Activated T-helper 1 cell treated with anti-CD3 and anti-CD28 coated beads, Interleukin-12 subunit alpha, Interleukin-12 subunit beta, Interleukin-2, Interleukin-4 antibody, amounts not matched to agents 30 ng/mL and 10 ng/mL and 1 ng/mL, durations not matched to agents 14 hours and 24 hours and 36 hours (primary cell): Measurements from ENCODE around the gene SEMA5A. TPM values are rescaled to one million over a fixed set of nuclear protein-coding genes. Genes with fewer than 3 reads are reported as not detected.

Source experiments
- DNase-seq: peaks from one replicate; pipeline ENCODE4 v3.0.0; 2021; ENCODE audit warnings: low spot score
- H3K27ac Mint-ChIP-seq: one replicate; pipeline ENCODE4 v1.8.0; 2021; ENCODE audit warnings: mild to moderate bottlenecking, mixed read lengths
- H3K27me3 Mint-ChIP-seq: one replicate; pipeline ENCODE4 v1.8.0; 2022; ENCODE audit warnings: mild to moderate bottlenecking, moderate library complexity, mixed read lengths; ENCODE audit not compliant: insufficient read depth
- H3K36me3 Mint-ChIP-seq: one replicate; pipeline ENCODE4 v1.8.0; 2021; ENCODE audit warnings: low read depth, mixed read lengths
- H3K4me1 Mint-ChIP-seq: one replicate; pipeline ENCODE4 v1.8.0; 2021; ENCODE audit warnings: low read depth, mixed read lengths
- H3K4me3 Mint-ChIP-seq: one replicate; pipeline ENCODE4 v1.8.0; 2021; ENCODE audit warnings: mild to moderate bottlenecking, moderate library complexity, mixed read lengths
- H3K9me3 Mint-ChIP-seq: one replicate; pipeline ENCODE4 v1.8.0; 2021; ENCODE audit warnings: mixed read lengths
- intact Hi-C: fragments of 100-400 bp; cut with micrococcal nuclease; formaldehyde crosslinking; loops from one replicate; pipeline ENCODE4 v1.15.1; 2024
- total RNA-seq: library from RNA; stranded (reverse); gene quantifications from 2 replicates; pipeline ENCODE4 v1.2.3, GENCODE V29; 2022

SEMA5A gene
- total RNA-seq, 1 donor from 2014 or later = not detected

DNA sequence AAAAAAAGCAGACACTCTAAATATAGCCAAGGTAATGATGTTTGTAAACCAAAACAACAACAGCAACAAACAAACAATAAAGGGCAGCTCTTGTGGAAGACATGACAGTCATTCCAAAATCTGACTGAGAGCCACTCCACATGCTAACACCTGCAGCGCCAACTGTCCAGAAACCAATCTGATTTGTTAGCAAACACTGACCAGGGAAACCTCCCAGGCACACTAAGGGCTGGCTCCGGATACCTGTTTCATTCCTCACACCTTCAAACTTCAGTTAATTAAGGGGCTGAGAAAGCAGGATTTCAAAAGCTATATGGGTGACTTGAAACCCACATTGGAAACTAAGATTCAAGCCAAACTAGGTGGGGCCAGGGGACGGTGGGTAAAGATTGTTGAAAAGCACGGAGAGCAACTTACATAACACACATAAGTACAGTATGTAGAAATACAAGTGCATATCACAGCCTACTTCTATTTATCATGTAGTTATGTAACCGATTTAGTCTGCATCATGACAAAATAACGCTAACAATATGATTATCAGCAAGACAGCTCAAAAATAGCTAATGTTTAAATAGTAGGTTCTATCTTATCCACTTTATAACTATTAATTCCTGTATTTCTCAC is 203.6 kb downstream of the SEMA5A start:
- intact Hi-C loops = no loop called here
- H3K36me3 Mint-ChIP-seq = no peaks in the 10 kb centered on the region

DNA sequence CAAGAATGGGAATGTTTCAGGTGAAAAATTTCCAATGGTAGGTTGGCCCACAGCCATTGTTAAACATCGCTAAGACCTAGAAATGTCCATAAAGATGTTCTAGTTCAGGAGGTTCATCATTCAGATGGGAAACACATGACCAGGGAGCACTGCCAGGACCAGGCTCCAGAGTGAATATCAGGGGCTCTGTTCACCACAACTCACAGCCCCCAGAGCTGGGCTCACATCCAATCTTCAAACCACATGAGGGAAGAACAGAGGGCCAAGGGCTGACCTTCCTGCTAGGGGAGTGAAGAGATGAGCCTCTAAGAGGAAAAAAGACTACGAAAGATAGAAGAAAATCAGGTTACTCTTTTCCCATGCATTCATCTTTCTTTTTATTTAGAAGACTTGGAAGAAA is 205.8 kb downstream of the SEMA5A start:
- intact Hi-C loops = no loop called here
- Mint-ChIP-seq H3K4me3 (no peak overlapping the region), H3K4me1 (no peaks in the 10 kb centered on the region), H3K36me3 (no peaks in the 10 kb centered on the region), H3K9me3 (no peaks in the 10 kb centered on the region), H3K27me3 (peaks cover 1% of the 10 kb centered on the region), H3K27ac (no peak overlapping the region)
- no peak for DNase-seq

More for the DNA sequence above, 203.6 kb downstream of the SEMA5A start:
- no peaks in the 10 kb centered on the region for H3K9me3 Mint-ChIP-seq
- H3K27me3 Mint-ChIP-seq = peaks cover 1% of the 10 kb centered on the region
- no peaks in the 10 kb centered on the region for H3K4me1 Mint-ChIP-seq
- H3K27ac Mint-ChIP-seq = no peak overlapping the region
- H3K4me3 Mint-ChIP-seq = no peak overlapping the region
- no peak for DNase-seq

DNA sequence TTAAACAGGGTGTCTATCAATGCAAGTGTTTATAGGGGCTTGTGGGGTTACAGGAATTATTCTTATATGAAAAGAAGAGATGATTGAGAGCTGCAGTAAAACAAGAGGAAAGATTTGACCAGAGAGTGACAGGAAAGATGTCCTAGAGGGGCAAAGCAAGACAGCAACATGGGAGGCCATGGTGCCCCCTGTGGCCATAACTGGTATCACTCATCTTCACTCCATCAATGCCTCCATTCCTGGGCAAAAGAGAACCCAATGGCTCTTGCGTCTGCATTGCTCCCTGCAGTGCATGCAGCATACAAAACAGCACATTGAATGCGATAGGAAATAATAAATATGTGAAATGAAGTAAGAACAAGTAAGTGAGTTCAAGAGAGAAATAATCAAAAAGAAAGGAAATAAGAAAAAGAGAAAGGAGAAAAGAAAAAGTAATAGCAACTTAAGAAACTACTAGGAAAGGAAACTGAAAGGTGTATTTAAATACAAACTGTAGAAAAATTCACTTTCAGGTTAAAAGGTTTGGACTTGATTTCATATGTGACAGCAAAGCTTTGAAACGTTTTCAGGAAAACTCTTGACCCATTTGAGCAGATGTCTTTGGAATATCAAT is 206.6 kb downstream of the SEMA5A start:
- Mint-ChIP-seq H3K9me3 (no peaks in the 10 kb centered on the region), H3K27ac (no peak overlapping the region), H3K27me3 (peaks cover 1% of the 10 kb centered on the region), H3K36me3 (no peaks in the 10 kb centered on the region), H3K4me3 (no peak overlapping the region), H3K4me1 (no peaks in the 10 kb centered on the region)
- intact Hi-C loops = no loop called here
- DNase-seq = no peak

DNA sequence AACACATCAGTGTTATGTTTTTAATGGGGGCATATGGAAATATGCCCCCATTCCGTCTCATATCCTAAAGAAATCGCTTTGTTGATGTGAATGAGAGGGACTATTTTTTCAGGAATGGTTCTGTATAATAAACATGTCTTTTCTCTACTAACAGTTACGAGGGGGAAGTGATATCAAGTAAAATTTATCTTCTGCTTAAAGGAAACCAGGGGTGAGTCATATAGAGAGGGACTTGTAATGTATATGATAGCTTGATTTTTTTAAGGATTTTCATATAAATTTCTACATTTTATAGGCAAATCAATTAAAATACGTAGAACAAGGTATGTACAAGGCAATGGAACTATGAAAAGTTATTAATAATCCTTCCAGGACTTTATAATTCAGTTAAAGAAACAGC is 207.1 kb downstream of the SEMA5A start:
- no peak overlapping the region for H3K27ac Mint-ChIP-seq

DNA sequence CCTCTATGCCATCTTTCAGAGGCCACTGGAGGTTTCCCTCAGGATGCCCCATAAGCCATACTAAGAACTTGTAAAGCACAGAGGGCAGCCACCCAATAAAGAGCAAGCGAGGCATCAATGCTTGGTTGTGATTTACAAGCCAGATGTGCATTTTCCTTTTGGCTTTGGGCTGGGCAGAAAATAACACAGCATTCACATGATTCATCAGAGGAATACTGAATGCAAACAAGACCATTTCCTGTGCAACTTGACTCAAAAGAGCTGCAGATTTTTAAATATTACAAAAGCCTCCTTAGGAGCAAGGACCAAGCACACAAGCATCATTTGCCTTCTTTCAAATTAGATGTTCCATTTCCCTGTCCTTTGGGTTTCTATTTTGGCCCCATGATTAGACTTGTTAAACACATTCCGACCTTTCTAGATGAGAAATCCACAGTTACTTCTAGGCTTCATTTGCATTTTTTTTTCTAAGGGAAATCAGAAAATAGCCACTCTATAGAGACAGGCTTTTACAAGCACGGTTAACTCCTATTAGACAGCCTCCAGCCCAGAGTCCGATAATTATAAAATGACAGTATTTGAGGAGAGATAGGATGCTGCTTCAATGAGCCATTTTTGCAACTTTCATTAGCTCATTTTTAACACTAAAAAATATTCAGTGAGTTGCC is 207.8 kb downstream of the SEMA5A start:
- peaks cover 1% of the 10 kb centered on the region for H3K27me3 Mint-ChIP-seq
- H3K4me3 Mint-ChIP-seq = no peak overlapping the region
- DNase-seq = no peak
- H3K9me3 Mint-ChIP-seq = no peaks in the 10 kb centered on the region
- no peak overlapping the region for H3K27ac Mint-ChIP-seq
- intact Hi-C loops = no loop called here
- no peaks in the 10 kb centered on the region for H3K4me1 Mint-ChIP-seq
- no peaks in the 10 kb centered on the region for H3K36me3 Mint-ChIP-seq

More for the DNA sequence above, 207.1 kb downstream of the SEMA5A start:
- Mint-ChIP-seq H3K4me1 (no peaks in the 10 kb centered on the region), H3K9me3 (no peaks in the 10 kb centered on the region), H3K4me3 (no peak overlapping the region), H3K36me3 (no peaks in the 10 kb centered on the region), H3K27me3 (peaks cover 1% of the 10 kb centered on the region)
- no peak for DNase-seq
- intact Hi-C loops = no loop called here

DNA sequence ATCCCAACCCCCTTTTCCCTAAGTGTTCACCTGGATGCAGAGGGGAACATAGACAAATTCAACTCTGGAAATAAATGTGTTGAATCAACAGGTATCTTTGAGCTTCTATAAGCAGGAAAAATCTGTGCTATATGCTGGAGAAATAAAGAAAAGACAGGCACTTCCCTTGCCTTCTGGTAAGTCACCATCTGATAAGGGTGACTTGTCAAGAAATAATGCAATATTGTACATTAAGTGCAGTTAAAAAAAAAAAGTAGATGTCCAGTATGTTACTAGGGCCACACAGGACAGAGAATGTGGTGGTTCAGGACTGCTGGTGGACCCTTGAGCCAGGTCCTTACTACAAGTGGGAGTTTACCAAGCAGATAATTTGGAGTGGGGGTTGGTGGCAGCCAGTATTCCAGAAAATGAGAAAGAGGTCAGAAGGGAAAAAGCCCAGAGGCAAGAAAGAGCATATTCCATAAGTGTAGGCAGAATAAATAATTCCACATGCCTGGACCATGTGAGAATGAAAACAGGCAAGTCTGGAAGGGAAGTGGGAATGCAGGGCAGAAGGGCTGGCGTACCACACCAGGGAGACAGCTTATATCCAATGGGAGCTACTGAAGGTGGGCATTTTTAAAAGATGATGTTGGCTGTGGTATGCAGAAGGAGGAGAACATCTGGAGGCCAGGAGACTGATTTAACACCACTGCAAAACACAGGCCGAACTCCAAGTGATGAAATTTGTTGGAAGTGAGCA is 209.9 kb downstream of the SEMA5A start:
- no peak for DNase-seq
- H3K4me3 Mint-ChIP-seq = no peak overlapping the region
- no peaks in the 10 kb centered on the region for H3K27me3 Mint-ChIP-seq
- no peaks in the 10 kb centered on the region for H3K9me3 Mint-ChIP-seq
- intact Hi-C loops = no loop called here
- no peaks in the 10 kb centered on the region for H3K36me3 Mint-ChIP-seq
- H3K27ac Mint-ChIP-seq = no peak overlapping the region
- no peaks in the 10 kb centered on the region for H3K4me1 Mint-ChIP-seq

DNA sequence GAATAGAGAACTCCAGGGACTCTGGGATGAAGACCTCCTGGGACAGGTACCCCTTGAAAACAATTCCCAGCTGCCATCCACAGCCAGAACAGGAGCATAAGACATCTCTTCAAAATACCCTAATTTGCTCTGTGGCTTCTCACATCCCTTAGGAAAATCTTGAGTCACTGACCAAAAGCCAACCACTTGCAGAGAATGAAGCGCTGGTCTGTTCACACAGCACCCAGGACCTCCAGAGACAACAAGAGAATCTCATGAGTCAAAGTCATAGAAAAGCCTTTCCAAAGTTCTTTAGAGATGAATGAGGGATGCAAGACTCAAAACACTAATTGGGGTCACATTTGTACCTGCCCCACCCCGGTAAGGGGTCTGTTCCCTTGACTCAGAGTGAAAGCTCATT is 210.6 kb downstream of the SEMA5A start:
- no peak overlapping the region for H3K27ac Mint-ChIP-seq
- H3K4me1 Mint-ChIP-seq = no peaks in the 10 kb centered on the region
- H3K4me3 Mint-ChIP-seq = no peak overlapping the region
- H3K27me3 Mint-ChIP-seq = no peaks in the 10 kb centered on the region
- intact Hi-C loops = no loop called here
- H3K36me3 Mint-ChIP-seq = no peaks in the 10 kb centered on the region
- H3K9me3 Mint-ChIP-seq = no peaks in the 10 kb centered on the region
- DNase-seq = no peak

DNA sequence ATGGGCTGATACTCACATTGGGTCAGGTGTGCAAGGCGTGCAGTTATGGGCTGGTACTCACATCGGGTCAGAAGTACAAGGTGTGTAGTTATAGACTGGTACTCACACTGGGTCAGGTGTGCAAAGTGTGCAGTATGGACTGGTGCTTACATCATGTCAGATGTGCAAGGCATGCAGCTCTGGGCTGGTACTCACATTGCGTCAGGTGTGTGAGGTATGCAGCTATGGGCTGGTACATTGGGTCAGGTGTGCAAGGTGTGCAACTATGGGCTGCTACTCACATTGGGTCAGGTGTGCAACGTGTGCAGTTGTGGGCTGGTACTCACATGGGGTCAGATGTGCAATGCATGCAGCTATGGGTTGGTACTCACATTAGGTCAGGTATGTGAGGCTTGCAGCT is 213.8 kb downstream of the SEMA5A start:
- Mint-ChIP-seq H3K9me3 (peaks cover 5% of the 10 kb centered on the region), H3K27me3 (no peaks in the 10 kb centered on the region), H3K4me3 (no peak overlapping the region), H3K36me3 (no peaks in the 10 kb centered on the region), H3K4me1 (no peaks in the 10 kb centered on the region), H3K27ac (no peak overlapping the region)
- intact Hi-C loops = no loop called here
- no peak for DNase-seq

DNA sequence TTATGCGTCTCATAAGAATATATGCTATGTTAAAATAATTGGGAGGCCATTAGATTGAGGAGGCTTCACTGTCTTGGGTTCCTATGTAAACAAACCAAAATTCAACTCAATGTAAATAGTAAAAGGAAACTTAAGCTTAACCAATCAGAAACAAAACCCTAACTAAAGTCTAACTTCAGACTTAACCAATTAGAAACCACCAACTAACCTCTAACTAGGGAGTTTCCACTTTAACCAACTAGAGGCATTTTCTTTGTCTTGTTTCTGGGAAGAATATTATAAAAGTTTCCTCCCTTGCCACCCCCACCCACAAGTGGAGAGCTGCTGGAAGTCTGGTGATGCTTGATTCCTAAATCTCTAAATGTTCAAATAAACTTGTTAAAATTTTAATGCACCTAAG is 214.5 kb downstream of the SEMA5A start:
- Mint-ChIP-seq H3K27ac (no peak overlapping the region), H3K4me1 (no peaks in the 10 kb centered on the region), H3K4me3 (no peak overlapping the region), H3K27me3 (no peaks in the 10 kb centered on the region), H3K36me3 (no peaks in the 10 kb centered on the region), H3K9me3 (peaks cover 5% of the 10 kb centered on the region)
- intact Hi-C loops = no loop called here
- no peak for DNase-seq

DNA sequence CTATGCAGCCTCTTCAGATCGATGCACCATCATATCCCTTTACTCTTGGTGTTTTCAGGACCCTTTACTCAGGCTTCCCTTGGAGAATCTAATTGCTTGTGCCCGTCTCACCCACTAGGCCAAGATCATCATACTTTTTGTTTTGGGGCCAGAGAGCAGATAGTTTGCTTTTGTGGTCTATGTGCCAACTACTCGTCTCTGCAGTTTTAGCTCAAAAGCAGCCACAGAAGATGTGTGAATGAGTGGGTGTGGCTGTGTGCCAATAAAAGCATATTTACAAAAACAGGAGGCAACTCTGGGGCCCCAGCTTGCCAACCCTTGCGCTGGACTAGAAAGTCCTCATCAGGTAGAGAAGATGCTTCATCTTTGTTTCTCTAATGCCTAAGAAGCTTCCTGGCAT is 216.8 kb downstream of the SEMA5A start:
- peaks cover 5% of the 10 kb centered on the region for H3K9me3 Mint-ChIP-seq
- H3K27me3 Mint-ChIP-seq = no peaks in the 10 kb centered on the region
- no peaks in the 10 kb centered on the region for H3K4me1 Mint-ChIP-seq
- H3K4me3 Mint-ChIP-seq = no peak overlapping the region
- DNase-seq = no peak
- intact Hi-C loops = no loop called here
- H3K36me3 Mint-ChIP-seq = no peaks in the 10 kb centered on the region
- H3K27ac Mint-ChIP-seq = no peak overlapping the region

DNA sequence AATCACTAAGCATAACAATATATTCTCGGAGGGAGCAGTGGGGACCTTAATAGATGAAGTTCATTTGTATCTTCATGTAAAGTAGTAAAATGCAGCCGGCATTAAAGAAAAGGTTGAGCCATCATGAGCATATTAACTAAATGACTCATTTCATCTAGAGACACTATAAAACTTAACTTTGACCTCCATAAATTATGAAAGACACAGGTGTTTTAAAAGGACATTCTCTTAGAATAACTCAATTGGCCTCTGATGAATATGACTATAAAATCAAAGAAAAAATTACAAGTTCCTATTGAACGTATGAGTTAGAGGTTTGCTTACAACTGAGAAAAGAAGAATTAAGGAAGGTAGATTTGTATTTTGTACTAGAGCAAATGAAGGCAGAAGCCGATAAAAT is 220.3 kb downstream of the SEMA5A start:
- Mint-ChIP-seq H3K4me1 (no peaks in the 10 kb centered on the region), H3K9me3 (peaks cover 5% of the 10 kb centered on the region), H3K27ac (no peak overlapping the region), H3K4me3 (no peak overlapping the region), H3K36me3 (no peaks in the 10 kb centered on the region), H3K27me3 (no peaks in the 10 kb centered on the region)
- intact Hi-C loops = no loop called here
- no peak for DNase-seq

DNA sequence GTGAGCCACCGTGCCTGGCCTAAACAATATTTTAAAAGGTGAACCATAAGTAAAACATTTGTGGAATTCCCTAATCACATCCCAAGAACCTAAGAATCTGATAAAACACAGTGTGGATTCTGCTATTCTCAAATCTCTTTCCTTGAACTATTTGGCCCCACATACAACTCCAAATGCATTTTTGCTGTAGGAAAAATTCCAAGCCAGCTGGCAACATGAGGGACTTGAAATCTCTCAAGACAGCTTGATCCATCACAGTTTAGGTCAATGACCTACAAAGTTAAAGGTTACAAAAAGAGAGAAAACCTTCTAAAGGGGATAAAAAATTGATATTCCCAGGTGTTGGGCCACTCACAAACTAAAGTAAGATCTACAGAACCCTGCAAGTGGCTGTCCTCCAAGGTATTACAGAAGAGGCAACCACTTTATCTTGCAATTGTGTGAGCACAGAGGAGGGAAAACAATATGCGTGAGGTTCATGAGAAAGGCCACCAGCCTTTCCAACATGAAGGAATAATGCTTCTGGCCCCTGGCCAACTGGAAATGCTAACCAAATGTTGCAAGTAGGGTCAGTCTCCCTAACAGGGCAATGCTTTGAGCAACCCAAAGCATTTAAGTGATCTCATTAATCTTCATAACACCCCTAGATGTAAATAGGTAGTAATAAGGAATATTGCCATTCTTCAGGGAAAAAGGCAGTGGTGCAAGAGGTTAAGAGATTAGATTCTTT is 221.4 kb downstream of the SEMA5A start:
- H3K27me3 Mint-ChIP-seq = no peaks in the 10 kb centered on the region
- H3K27ac Mint-ChIP-seq = no peak overlapping the region
- H3K4me3 Mint-ChIP-seq = no peak overlapping the region
- intact Hi-C loops = no loop called here
- no peaks in the 10 kb centered on the region for H3K36me3 Mint-ChIP-seq
- no peaks in the 10 kb centered on the region for H3K4me1 Mint-ChIP-seq
- DNase-seq = no peak
- H3K9me3 Mint-ChIP-seq = peaks cover 5% of the 10 kb centered on the region
